Osteoblast (primary cell): Measurements from ENCODE around the gene CCDC85B. TPM values are rescaled to one million over a fixed set of nuclear protein-coding genes. Genes with fewer than 3 reads are reported as not detected.

Experiments used
- DNase-seq: peaks from one replicate; pipeline ENCODE4 v3.0.0; 2011; ENCODE audit warnings: low spot score, mixed read lengths; ENCODE audit not compliant: insufficient read length; ENCODE audit errors: missing footprints
- H2AFZ ChIP-seq: 2 replicates; pipeline ENCODE4 v1.6.0; 2011; ENCODE audit warnings: mild to moderate bottlenecking, low read length
- H3K27ac ChIP-seq: 2 replicates; pipeline ENCODE4 v1.5.1; 2011; ENCODE audit warnings: mild to moderate bottlenecking, low read depth, low read length, moderate library complexity
- H3K27me3 ChIP-seq: 2 replicates; pipeline ENCODE4 v1.6.0; 2012; ENCODE audit warnings: mild to moderate bottlenecking, control low read depth, inconsistent platforms, low read length, moderate library complexity; ENCODE audit not compliant: insufficient read depth
- H3K36me3 ChIP-seq: 2 replicates; pipeline ENCODE4 v1.5.1; 2011; ENCODE audit warnings: mild to moderate bottlenecking, low read length, control low read depth, moderate library complexity; ENCODE audit not compliant: insufficient read depth
- H3K4me1 ChIP-seq: 2 replicates; pipeline ENCODE4 v1.5.1; 2011; ENCODE audit warnings: mild to moderate bottlenecking, low read length, control low read depth, moderate library complexity; ENCODE audit not compliant: insufficient read depth
- H3K4me2 ChIP-seq: 2 replicates; pipeline ENCODE4 v1.6.0; 2011; ENCODE audit warnings: mild to moderate bottlenecking, low read length; ENCODE audit not compliant: insufficient read depth
- H3K4me3 ChIP-seq: fragments of 200-600 bp; sonication (generic); 3 replicates; pipeline ENCODE4 v1.5.1; 2012; ENCODE audit warnings: mild to moderate bottlenecking, low read length, inconsistent platforms; ENCODE audit not compliant: insufficient read depth
- H3K79me2 ChIP-seq: 2 replicates; pipeline ENCODE4 v1.6.0; 2012; ENCODE audit warnings: mild to moderate bottlenecking, low read length, control low read depth, inconsistent platforms; ENCODE audit not compliant: insufficient read depth
- H3K9me3 ChIP-seq: 2 replicates; pipeline ENCODE4 v1.5.1; 2011; ENCODE audit warnings: low read depth, low read length, control low read depth
- H4K20me1 ChIP-seq: 2 replicates; pipeline ENCODE4 v1.6.0; 2012; ENCODE audit warnings: mild to moderate bottlenecking, low read length, control low read depth; ENCODE audit not compliant: insufficient read depth
- total RNA-seq: library from RNA; depleted of rRNA; stranded (reverse); fragments of >200 nt; gene quantifications from 2 replicates; pipeline ENCODE4 v1.2.3, GENCODE V29; 2012
- TF ChIP-seq, protein P1 (sequence below): IDR thresholded peaks from 2 replicates; pipeline ENCODE4 v1.5.1; 2011; ENCODE audit warnings: mild to moderate bottlenecking, low read depth, low read length, moderate library complexity; ENCODE audit errors: extremely low read depth

CCDC85B gene
- total RNA-seq, 1 donor, result 47.0 TPM

DNA sequence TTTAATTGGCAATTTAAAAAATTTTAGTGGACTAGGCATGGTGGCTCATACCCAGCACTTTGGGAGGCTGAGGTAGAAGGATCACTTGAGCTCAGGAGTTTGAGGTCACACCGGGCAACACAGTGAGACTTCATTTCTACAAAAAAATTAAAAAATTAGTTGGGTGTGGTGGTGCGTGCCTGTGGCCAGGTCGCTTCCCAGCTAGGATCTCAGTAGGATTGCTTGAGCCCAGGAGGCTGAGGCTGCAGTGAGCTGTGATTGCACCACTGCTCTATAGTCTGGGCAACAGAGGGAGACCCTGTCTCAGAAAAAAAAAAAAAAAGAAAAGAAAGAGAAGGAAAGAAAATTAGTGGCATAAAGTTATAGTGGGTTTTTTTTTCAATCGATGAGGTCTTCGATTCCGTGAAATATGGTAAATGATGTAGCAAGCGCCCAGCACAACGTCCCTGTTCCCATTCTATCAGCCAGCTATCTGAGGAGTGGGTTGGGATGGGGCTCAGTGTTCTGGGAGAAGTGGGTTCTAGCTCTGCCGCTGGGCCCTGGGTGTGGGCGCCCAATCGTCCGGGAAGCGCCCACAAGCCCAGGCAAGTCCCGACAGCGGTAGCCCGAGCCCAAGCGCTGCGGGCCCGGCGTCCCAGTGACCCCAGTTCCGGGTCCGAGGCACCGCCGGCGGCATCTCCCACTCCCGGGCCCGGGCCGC is 8.3 kb downstream of the CCDC85B start:
- peak overlapping the region; percentile 95 for H3K4me3 ChIP-seq
- peaks cover 71% of the 10 kb centered on the region for H3K4me1 ChIP-seq
- peaks cover 30% of the 10 kb centered on the region for H4K20me1 ChIP-seq
- DNase-seq, result no peak
- peak overlapping the region; percentile 95 for H3K27ac ChIP-seq
- H3K79me2 ChIP-seq, result peaks cover 66% of the 10 kb centered on the region
- H3K36me3 ChIP-seq, result peaks cover 37% of the 10 kb centered on the region
- H3K9me3 ChIP-seq, result no peaks in the 10 kb centered on the region
- H3K4me2 ChIP-seq, result peak overlapping the region; percentile 81
- H2AFZ ChIP-seq, result no peak overlapping the region
- H3K27me3 ChIP-seq, result no peaks in the 10 kb centered on the region
- TF ChIP-seq, protein P1, sequence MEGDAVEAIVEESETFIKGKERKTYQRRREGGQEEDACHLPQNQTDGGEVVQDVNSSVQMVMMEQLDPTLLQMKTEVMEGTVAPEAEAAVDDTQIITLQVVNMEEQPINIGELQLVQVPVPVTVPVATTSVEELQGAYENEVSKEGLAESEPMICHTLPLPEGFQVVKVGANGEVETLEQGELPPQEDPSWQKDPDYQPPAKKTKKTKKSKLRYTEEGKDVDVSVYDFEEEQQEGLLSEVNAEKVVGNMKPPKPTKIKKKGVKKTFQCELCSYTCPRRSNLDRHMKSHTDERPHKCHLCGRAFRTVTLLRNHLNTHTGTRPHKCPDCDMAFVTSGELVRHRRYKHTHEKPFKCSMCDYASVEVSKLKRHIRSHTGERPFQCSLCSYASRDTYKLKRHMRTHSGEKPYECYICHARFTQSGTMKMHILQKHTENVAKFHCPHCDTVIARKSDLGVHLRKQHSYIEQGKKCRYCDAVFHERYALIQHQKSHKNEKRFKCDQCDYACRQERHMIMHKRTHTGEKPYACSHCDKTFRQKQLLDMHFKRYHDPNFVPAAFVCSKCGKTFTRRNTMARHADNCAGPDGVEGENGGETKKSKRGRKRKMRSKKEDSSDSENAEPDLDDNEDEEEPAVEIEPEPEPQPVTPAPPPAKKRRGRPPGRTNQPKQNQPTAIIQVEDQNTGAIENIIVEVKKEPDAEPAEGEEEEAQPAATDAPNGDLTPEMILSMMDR, result no peak

DNA sequence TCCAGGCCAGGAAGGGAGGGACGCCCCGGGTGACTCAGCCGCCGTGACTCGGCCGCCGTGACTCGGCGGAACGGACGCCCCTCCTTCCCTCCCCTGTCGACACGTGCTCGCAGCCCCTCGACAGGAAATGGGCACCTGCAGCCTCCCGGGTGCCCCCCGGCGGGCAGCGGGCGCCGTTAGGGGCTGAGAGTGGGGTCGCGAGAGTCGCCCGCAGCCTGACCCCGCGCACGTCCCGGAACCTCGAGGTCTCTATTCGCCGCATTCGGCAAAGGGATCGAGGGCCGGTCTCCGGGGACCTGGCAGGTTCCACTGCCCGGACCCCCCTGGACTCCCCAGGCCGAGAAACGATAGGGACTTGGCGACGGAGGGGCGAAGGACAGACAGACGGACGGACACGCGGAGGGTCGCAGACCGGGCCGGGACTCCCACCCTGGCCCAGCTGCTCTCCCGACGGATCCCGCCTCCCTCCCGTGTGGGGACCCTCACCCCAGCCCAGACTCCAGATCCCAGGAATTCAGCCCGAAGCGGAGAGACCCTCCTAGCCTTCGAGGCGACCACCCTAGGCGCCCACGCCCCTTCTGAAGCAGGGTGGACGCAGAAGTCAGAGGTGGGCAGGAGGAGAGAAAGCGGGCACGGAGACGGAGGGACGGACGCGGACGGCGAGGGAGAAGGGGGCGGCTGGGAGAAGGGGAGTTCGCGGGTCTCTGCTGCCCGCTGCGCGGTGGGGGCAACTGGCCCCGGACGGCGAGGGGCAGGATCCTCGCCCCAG is 9.1 kb downstream of the CCDC85B start:
- Histone ChIP-seq H2AFZ (no peak overlapping the region), H3K27me3 (no peaks in the 10 kb centered on the region), H3K4me1 (peaks cover 68% of the 10 kb centered on the region), H3K36me3 (peaks cover 32% of the 10 kb centered on the region), H3K9me3 (no peaks in the 10 kb centered on the region), H4K20me1 (peaks cover 23% of the 10 kb centered on the region), H3K4me2 (peak overlapping the region; percentile 81), H3K4me3 (peak overlapping the region; percentile 95), H3K79me2 (peaks cover 59% of the 10 kb centered on the region), H3K27ac (peak overlapping the region; percentile 95)
- TF ChIP-seq, protein P1, result no peak
- peak; percentile 97 for DNase-seq

DNA sequence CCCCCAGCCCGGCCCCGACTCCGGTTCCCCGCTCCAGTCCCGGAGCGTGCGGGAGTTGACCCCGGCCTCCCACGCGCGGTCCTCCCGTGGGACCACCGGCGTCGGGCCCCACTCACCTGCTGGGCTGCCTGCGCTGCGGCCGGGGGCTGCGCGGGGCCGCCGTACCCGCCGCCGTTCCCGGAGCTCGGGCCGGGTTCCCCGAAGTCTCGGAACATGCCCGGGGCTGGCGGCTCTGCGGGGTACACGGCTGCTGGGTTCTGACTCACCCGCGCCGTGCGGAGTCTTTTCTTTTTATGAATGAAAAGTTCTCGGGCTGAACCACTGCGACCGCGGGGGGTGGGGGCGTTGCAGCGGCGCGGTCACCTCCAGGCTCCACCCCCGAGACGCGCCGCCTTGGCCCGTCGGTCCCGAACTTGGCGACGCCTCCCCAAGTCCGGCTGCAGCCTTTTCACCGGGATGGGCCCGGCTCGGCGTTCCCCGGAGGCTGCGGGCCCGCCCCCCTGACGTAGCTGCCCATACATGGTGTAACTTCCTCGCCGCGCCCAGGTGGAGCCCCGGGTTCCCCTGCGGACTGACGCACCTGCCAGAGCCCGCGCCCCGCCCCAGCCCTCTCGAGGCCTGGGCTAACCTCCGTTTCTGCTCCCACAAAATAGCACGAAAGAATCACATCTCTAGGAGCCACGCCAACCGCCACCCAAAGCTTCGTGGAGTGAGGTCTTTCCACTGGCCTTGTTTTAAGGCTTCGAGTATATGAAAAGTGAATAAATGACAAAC is 9.8 kb downstream of the CCDC85B start, which contains the start of gene FOSL1:
Gene FOSL1, minus strand, starts transcription at position 264 of the 774 bp plus-strand sequence. Its CDS starts 49 bp downstream, at position 215.
- Histone ChIP-seq H3K4me2 (peak within 1 kb of the TSS; percentile 81), H4K20me1 (peaks cover 21% of the 10 kb centered on the region), H3K79me2 (peaks cover 52% of the 10 kb centered on the region), H3K4me1 (peaks cover 63% of the 10 kb centered on the region), H3K9me3 (no peaks in the 10 kb centered on the region), H3K27ac (peak within 1 kb of the TSS; percentile 95), H2AFZ (no peak within 1 kb of the TSS), H3K36me3 (peaks cover 26% of the 10 kb centered on the region), H3K27me3 (no peaks in the 10 kb centered on the region), H3K4me3 (peak within 1 kb of the TSS; percentile 95)
- DNase-seq, result peak; percentile 98
- TF ChIP-seq, protein P1, result no peak
